Non-pigmented ciliary epithelial cell (primary cell): ENCODE results near the gene CLMN.
A peak's percentile ranks its signal among the peaks of the same experiment; 100 is the strongest.

Experiments
- DNase-seq: peaks from one replicate; pipeline ENCODE4 v3.0.0-alpha.2; 2010; ENCODE audit warnings: low read depth

CLMN gene

GRCh38 chr14:95238487-95239298 lies 81.0 kb downstream of the CLMN start:
- DNase-seq: no peak

- DNase-seq: no peak
Measured at GRCh38 chr14:95237958-95238340, 81.8 kb downstream of the CLMN start.

- DNase-seq: no peak
Measured at GRCh38 chr14:95237121-95237957, 82.4 kb downstream of the CLMN start.

- DNase-seq: no peak
Measured at GRCh38 chr14:95236221-95236620, 83.5 kb downstream of the CLMN start.

- no peak for DNase-seq
Measured at GRCh38 chr14:95235767-95236166, 83.9 kb downstream of the CLMN start.

- no peak for DNase-seq
Measured at GRCh38 chr14:95235351-95235750, 84.4 kb downstream of the CLMN start.

GRCh38 chr14:95234426-95234825 lies 85.3 kb downstream of the CLMN start:
- DNase-seq: no peak

- DNase-seq: no peak
Measured at GRCh38 chr14:95233702-95234241, 85.9 kb downstream of the CLMN start.

- DNase-seq: no peak
Measured at GRCh38 chr14:95232894-95233584, 86.7 kb downstream of the CLMN start.

GRCh38 chr14:95231966-95232633 lies 87.6 kb downstream of the CLMN start:
- DNase-seq: no peak

GRCh38 chr14:95229749-95230148 lies 90.0 kb downstream of the CLMN start:
- DNase-seq: no peak

- no peak for DNase-seq
Measured at GRCh38 chr14:95228240-95228639, 91.5 kb downstream of the CLMN start.

GRCh38 chr14:95227279-95227860 lies 92.3 kb downstream of the CLMN start:
- peak; percentile 27 for DNase-seq

GRCh38 chr14:95226801-95227200 lies 92.9 kb downstream of the CLMN start:
- no peak for DNase-seq

GRCh38 chr14:95225251-95225887 lies 94.3 kb downstream of the CLMN start:
- no peak for DNase-seq

- peak; percentile 63 for DNase-seq
Measured at GRCh38 chr14:95222870-95223398, 96.8 kb downstream of the CLMN start.

- peak; percentile 48 for DNase-seq
Measured at GRCh38 chr14:95222151-95222631, 97.5 kb downstream of the CLMN start.

GRCh38 chr14:95221531-95221930 lies 98.2 kb downstream of the CLMN start:
- no peak for DNase-seq

- peak; percentile 20 for DNase-seq
Measured at GRCh38 chr14:95220663-95221231, 99.0 kb downstream of the CLMN start.
